Fibroblast of villous mesenchyme (primary cell): Measurements from ENCODE around the gene ANO4. TPM values are rescaled to one million over a fixed set of nuclear protein-coding genes. Genes with fewer than 3 reads are reported as not detected.

Experiments used
- DNase-seq: peaks from one replicate; pipeline ENCODE4 v3.0.0-alpha.2; 2010; ENCODE audit warnings: low read depth
- H3K4me3 ChIP-seq: 2 replicates; pipeline ENCODE4 v1.5.1; 2011; ENCODE audit warnings: low read depth, mild to moderate bottlenecking, low read length
- total RNA-seq: library from RNA; depleted of rRNA; stranded (reverse); fragments of >200 nt; gene quantifications from 2 replicates; pipeline ENCODE4 v1.2.3, GENCODE V29; 2012
- TF ChIP-seq, protein P1 (sequence below): IDR thresholded peaks from 2 replicates; pipeline ENCODE4 v1.5.1; 2012; ENCODE audit warnings: low read depth, mild to moderate bottlenecking, low read length; ENCODE audit not compliant: insufficient read depth

Gene ANO4
- total RNA-seq, 1 donor, result 13.8 TPM

DNA sequence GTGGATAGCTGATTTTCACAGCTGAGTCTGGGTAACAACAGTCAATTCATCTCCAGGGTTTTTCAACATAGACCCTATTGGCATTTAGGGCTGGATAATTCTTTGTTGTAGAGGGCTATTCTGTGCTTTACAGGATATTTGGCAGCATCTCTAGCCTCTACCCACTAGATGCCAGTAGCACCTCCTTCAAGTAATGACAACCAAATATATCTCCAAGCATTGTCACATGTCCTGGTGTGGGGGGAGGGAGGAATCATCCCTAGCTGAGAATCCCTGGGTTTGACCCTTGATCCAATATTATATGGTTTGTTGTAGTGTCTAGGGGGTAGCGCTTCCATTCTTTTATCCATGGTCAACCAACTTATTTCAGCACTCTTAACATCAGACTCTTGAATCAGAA is 157.2 kb downstream of the ANO4 start:
- H3K4me3 ChIP-seq, result no peak overlapping the region
- TF ChIP-seq, protein P1, sequence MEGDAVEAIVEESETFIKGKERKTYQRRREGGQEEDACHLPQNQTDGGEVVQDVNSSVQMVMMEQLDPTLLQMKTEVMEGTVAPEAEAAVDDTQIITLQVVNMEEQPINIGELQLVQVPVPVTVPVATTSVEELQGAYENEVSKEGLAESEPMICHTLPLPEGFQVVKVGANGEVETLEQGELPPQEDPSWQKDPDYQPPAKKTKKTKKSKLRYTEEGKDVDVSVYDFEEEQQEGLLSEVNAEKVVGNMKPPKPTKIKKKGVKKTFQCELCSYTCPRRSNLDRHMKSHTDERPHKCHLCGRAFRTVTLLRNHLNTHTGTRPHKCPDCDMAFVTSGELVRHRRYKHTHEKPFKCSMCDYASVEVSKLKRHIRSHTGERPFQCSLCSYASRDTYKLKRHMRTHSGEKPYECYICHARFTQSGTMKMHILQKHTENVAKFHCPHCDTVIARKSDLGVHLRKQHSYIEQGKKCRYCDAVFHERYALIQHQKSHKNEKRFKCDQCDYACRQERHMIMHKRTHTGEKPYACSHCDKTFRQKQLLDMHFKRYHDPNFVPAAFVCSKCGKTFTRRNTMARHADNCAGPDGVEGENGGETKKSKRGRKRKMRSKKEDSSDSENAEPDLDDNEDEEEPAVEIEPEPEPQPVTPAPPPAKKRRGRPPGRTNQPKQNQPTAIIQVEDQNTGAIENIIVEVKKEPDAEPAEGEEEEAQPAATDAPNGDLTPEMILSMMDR, result no peak
- DNase-seq, result no peak

DNA sequence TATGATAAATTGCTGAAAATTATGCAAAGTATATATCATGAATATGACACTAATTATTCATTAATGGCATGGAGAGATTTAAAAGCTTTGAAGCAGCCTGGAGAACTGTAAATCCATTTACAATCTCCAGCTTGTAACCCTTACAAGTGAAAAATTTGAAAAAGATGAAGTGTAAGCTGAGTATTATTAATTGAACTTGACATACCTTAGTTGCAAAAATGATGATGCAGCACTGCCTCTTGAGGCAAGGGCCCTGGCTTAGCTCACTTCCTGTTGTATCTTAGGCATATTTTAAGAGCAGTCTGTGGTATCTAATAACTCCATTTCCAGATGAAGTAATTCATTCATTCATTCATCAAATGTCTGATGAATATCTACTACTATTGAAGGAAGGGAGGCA is 158.6 kb downstream of the ANO4 start:
- no peak for DNase-seq

DNA sequence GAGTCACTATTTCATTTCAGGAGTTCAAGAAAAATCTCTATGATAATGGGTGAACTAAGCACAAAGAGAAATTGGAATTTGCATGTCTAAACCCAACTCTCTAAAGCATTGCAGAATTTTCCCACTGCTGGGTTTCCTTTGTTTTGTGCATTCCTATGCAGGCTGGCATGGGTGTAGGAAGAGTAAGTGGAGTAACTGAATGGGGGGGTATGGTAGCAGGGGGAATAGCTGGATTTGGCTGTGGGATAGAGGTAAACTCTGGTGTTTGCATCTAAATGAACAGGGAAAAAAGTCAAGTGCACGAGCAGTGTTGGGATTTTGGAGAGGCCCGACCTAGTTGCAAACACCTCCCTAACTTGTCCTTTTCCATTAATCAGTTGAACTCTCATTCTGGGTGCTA is 159.1 kb downstream of the ANO4 start:
- TF ChIP-seq, protein P1, result no peak
- H3K4me3 ChIP-seq, result no peak overlapping the region
- DNase-seq, result no peak

More for the DNA sequence above, 158.6 kb downstream of the ANO4 start:
- TF ChIP-seq, protein P1, result no peak
- no peak overlapping the region for H3K4me3 ChIP-seq

DNA sequence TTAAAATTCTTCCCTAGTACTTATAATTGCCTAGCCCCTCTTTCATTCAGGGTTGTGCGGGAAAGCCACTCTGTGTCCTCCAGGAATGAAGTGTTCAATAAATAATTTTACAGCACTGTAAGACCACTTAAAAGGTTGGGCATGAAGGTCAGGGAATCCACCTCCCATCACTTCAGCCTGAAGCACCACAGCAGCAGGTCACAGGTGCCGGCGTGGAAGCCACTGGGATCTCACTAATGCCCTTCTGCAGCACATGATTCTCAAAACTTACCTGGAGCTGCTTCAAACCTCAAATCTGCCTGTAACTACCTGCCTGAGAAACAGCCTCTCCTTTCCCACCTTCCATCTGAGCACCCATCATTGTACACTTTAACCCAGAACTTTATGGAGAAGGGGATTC is 159.5 kb downstream of the ANO4 start:
- TF ChIP-seq, protein P1, result no peak
- no peak for DNase-seq
- H3K4me3 ChIP-seq, result no peak overlapping the region

DNA sequence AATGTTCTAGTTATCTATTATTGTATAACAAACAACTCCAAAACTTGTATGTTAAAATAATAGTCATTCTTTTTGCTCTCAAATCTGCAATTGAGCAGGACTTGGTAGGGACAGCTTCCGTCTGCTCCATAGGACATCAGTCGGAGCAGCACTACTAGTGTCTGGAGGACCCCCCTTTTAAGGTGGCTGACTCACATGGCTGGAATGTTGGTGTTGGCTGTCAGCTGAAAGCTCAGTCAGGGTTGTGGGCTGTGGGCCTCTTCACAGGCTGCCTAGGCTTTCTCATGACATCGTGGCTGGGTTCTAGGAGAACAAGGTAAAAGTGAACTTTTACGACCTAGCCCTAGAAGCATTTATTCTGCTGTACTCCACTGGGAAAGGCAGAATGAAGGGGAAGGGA is 160.6 kb downstream of the ANO4 start:
- TF ChIP-seq, protein P1, result no peak
- no peak overlapping the region for H3K4me3 ChIP-seq
- no peak for DNase-seq

DNA sequence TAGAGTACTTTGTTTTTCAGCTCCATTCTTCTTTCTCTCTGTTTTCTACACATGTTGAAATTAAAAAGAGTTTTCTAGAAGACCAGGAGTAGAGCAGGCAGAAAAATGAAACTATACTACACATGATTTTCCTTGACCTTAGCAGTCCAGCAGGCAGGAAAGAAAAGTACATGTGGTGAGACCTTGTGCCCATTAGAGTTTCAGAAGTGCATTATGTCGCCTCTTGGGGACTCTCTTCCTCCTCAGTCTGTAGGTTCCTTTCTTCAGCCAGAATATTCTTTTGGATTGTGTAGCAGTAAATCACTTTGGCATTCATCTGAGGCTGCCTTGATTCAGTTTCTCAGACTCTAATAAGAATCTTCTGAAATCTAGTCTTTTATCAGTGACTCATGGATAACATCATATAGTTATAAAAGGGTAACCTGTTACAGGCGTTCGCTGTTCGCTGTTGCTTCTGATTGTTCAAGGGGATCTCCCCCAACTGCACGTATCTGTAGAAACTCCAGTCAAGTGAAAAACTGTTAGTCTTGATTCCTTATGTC is 161.8 kb downstream of the ANO4 start:
- no peak for DNase-seq
- no peak overlapping the region for H3K4me3 ChIP-seq
- TF ChIP-seq, protein P1, result no peak

DNA sequence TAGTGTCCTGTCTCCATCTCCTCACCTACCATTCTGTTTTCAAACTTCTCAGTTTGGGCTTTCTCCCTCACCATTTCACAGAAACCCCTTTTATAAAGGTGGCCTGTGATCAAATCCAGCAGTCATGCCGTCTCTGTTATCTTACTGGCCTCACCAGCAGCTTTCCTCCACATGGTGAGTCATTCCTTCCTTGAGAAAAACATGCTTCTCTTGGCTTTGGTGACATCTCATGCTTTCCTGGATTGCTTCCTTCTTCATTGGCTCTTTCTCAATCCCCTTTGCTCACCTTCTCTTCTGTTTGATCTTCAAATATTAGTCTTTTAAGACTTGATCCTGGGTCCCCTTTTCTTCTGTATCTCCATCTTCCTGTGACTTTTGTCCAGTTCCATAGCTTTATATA is 164.9 kb downstream of the ANO4 start:
- DNase-seq, result peak; percentile 56
- TF ChIP-seq, protein P1, result no peak
- no peak overlapping the region for H3K4me3 ChIP-seq
